OCI-LY1 (cell line): Measurements from ENCODE around the gene PLXNA1.

Source experiments
- H2AFZ ChIP-seq: fragments of 200-600 bp; sonication (generic), shearing (Covaris generic); 2 replicates; pipeline ENCODE4 v1.6.0; 2014; ENCODE audit warnings: antibody characterized with exemption, mild to moderate bottlenecking, low read length
- H3F3A ChIP-seq: fragments of 200-600 bp; sonication (generic), shearing (Covaris generic); 2 replicates; pipeline ENCODE4 v1.6.0; 2014; ENCODE audit warnings: mild to moderate bottlenecking, antibody characterized with exemption, low read length, moderate library complexity; ENCODE audit not compliant: insufficient read depth
- H3K27ac ChIP-seq: fragments of 200-600 bp; sonication (generic); 2 replicates; pipeline ENCODE4 v1.5.1; 2014; ENCODE audit warnings: low read length, mixed run types, mild to moderate bottlenecking, low read depth; ENCODE audit not compliant: poor library complexity, severe bottlenecking
- H3K27me3 ChIP-seq: fragments of 200-600 bp; sonication (generic); 2 replicates; pipeline ENCODE4 v1.6.0; 2014; ENCODE audit warnings: antibody characterized with exemption, mild to moderate bottlenecking, low read length, moderate library complexity; ENCODE audit not compliant: insufficient read depth
- H3K36me3 ChIP-seq: fragments of 200-600 bp; sonication (generic); 2 replicates; pipeline ENCODE4 v1.6.1; 2014; ENCODE audit warnings: mild to moderate bottlenecking, antibody characterized with exemption, low read length, moderate library complexity, mixed read lengths; ENCODE audit not compliant: insufficient read depth
- H3K4me1 ChIP-seq: fragments of 200-600 bp; sonication (generic); 2 replicates; pipeline ENCODE4 v1.5.1; 2014; ENCODE audit warnings: mild to moderate bottlenecking, low read length, moderate library complexity; ENCODE audit not compliant: insufficient read depth, severe bottlenecking
- H3K4me2 ChIP-seq: fragments of 200-600 bp; sonication (generic), shearing (Covaris generic); 2 replicates; pipeline ENCODE4 v1.6.1; 2014; ENCODE audit warnings: low read length
- H3K4me3 ChIP-seq: fragments of 200-600 bp; sonication (generic); 2 replicates; pipeline ENCODE4 v1.5.1; 2014; ENCODE audit warnings: low read length, low read depth, mild to moderate bottlenecking, mixed read lengths; ENCODE audit not compliant: poor library complexity, severe bottlenecking
- H3K79me2 ChIP-seq: fragments of 200-600 bp; shearing (Covaris generic); 2 replicates; pipeline ENCODE4 v1.6.1; 2016; ENCODE audit warnings: mixed run types, low read length, mixed read lengths; ENCODE audit not compliant: insufficient read depth
- H3K9ac ChIP-seq: fragments of 200-600 bp; sonication (generic), shearing (Covaris generic); 2 replicates; pipeline ENCODE4 v1.6.1; 2014; ENCODE audit warnings: mild to moderate bottlenecking, low read length, mixed read lengths
- H3K9me2 ChIP-seq: fragments of 200-600 bp; sonication (generic), shearing (Covaris generic); 2 replicates; pipeline ENCODE4 v1.6.1; 2014; ENCODE audit warnings: low read depth, mild to moderate bottlenecking, low read length, mixed read lengths
- H3K9me3 ChIP-seq: fragments of 200-600 bp; shearing (Covaris generic); 2 replicates; pipeline ENCODE4 v1.6.1; 2014; ENCODE audit warnings: low read length, mixed read lengths
- H4K20me1 ChIP-seq: fragments of 200-600 bp; sonication (generic), shearing (Covaris generic); 2 replicates; pipeline ENCODE4 v1.6.0; 2016; ENCODE audit warnings: mild to moderate bottlenecking, low read length; ENCODE audit not compliant: insufficient read depth
- EZH2 ChIP-seq: fragments of 200-600 bp; sonication (generic), shearing (Covaris generic); IDR thresholded peaks from 2 replicates; pipeline ENCODE4 v1.8.0; 2017; ENCODE audit warnings: borderline replicate concordance, mixed run types, mild to moderate bottlenecking, antibody characterized with exemption, low read length, moderate library complexity, mixed read lengths
- TF ChIP-seq, protein P1 (sequence below): fragments of 200-600 bp; sonication (generic), shearing (Covaris generic); IDR thresholded peaks from 2 replicates; pipeline ENCODE4 v1.5.1; 2017; ENCODE audit warnings: mild to moderate bottlenecking, antibody characterized with exemption, low read length, moderate library complexity, mixed read lengths

PLXNA1 gene

DNA sequence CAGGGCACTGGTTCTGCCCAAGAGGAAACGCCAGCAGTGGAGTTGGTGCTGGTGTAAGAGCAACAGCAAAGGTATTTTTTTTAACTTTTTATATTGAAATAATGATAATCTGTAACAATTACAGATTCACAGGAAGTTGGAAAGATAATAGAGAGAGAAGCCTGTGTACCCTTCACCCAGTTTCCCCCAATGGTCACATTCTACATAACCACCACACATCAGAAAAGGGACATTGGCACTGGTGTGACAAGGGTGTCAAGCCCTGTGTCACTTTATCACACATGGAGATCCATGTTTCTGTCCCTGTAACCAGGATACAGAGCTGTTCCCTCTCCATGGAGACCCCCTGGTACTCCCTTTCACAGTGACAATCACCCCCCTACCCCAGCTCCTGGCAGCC, 9.1 kb upstream of the PLXNA1 start:
- H3K4me2 ChIP-seq: no peak overlapping the region
- no peaks in the 10 kb centered on the region for H3K36me3 ChIP-seq
- no peak for TF ChIP-seq EZH2
- TF ChIP-seq, protein P1, sequence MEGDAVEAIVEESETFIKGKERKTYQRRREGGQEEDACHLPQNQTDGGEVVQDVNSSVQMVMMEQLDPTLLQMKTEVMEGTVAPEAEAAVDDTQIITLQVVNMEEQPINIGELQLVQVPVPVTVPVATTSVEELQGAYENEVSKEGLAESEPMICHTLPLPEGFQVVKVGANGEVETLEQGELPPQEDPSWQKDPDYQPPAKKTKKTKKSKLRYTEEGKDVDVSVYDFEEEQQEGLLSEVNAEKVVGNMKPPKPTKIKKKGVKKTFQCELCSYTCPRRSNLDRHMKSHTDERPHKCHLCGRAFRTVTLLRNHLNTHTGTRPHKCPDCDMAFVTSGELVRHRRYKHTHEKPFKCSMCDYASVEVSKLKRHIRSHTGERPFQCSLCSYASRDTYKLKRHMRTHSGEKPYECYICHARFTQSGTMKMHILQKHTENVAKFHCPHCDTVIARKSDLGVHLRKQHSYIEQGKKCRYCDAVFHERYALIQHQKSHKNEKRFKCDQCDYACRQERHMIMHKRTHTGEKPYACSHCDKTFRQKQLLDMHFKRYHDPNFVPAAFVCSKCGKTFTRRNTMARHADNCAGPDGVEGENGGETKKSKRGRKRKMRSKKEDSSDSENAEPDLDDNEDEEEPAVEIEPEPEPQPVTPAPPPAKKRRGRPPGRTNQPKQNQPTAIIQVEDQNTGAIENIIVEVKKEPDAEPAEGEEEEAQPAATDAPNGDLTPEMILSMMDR: no peak
- no peaks in the 10 kb centered on the region; the same call in 1 of the 2 replicates for H3K27me3 ChIP-seq
- H3K9ac ChIP-seq: no peak overlapping the region
- no peak overlapping the region for H2AFZ ChIP-seq
- no peaks in the 10 kb centered on the region for H4K20me1 ChIP-seq
- peaks cover 5% of the 10 kb centered on the region; the same call in 1 of the 2 replicates for H3K9me3 ChIP-seq
- no peak overlapping the region for H3K27ac ChIP-seq
- no peaks in the 10 kb centered on the region for H3F3A ChIP-seq
- H3K4me1 ChIP-seq: no peaks in the 10 kb centered on the region
- H3K4me3 ChIP-seq: no peak overlapping the region
- no peaks in the 10 kb centered on the region for H3K9me2 ChIP-seq
- H3K79me2 ChIP-seq: no peaks in the 10 kb centered on the region

DNA sequence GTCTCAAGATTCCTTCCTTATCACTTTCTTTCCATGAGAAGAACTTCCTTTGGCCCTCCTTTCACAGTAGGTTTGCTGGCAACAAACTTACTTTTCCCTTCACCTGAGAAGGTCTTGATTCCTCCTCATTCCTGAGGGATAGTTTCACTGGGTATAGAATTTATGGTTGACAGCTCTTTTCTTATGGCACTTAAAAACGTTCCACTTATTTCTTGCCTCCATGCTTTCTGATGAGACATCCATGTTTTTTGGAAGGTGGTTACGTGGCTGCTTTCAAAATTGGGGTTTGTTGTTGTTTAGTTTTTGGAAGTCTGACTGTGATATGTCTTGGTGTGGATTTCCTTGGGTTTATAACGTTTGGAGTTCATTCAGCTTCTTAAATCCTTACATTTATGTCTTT, 8.2 kb upstream of the PLXNA1 start:
- Histone ChIP-seq H3K9me3 (peaks cover 5% of the 10 kb centered on the region; the same call in 1 of the 2 replicates), H3K27ac (no peak overlapping the region), H3K4me2 (no peak overlapping the region), H3K79me2 (no peaks in the 10 kb centered on the region), H3K9ac (no peak overlapping the region), H3K4me1 (no peaks in the 10 kb centered on the region), H3K4me3 (no peak overlapping the region), H4K20me1 (no peaks in the 10 kb centered on the region), H3K36me3 (no peaks in the 10 kb centered on the region), H3K27me3 (no peaks in the 10 kb centered on the region; the same call in 1 of the 2 replicates), H2AFZ (no peak overlapping the region), H3F3A (no peaks in the 10 kb centered on the region), H3K9me2 (no peaks in the 10 kb centered on the region)
- no peak for TF ChIP-seq EZH2
- TF ChIP-seq, protein P1: no peak

DNA sequence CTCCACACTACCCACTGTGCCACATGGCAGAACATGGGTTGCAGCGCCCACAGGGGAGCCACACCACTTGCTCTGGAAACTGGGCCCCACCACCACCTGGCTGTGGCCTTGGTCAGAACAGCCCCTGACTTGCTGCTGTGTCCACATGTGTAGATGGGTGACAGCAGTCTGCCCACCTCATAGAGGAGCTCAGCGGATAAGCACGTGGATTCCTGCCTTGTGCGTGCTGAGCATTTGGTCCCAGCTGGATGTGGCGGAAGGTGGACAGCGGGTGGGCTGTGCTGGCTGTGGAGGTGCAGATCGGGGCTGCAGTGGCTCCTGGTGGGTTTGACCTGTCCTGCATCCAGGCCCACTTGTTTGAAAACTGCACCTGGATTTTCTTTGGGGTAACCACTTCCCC, 6.0 kb upstream of the PLXNA1 start:
- Histone ChIP-seq H3K4me3 (no peak overlapping the region), H3K4me2 (no peak overlapping the region), H3K4me1 (peaks cover 1% of the 10 kb centered on the region), H4K20me1 (no peaks in the 10 kb centered on the region), H3K9me3 (peaks cover 5% of the 10 kb centered on the region; the same call in 1 of the 2 replicates), H3K36me3 (no peaks in the 10 kb centered on the region), H3K9me2 (no peaks in the 10 kb centered on the region), H3K9ac (no peak overlapping the region), H3K27me3 (no peaks in the 10 kb centered on the region; the same call in 1 of the 2 replicates), H2AFZ (no peak overlapping the region), H3K79me2 (no peaks in the 10 kb centered on the region), H3K27ac (no peak overlapping the region), H3F3A (no peaks in the 10 kb centered on the region)
- no peak for TF ChIP-seq EZH2

DNA sequence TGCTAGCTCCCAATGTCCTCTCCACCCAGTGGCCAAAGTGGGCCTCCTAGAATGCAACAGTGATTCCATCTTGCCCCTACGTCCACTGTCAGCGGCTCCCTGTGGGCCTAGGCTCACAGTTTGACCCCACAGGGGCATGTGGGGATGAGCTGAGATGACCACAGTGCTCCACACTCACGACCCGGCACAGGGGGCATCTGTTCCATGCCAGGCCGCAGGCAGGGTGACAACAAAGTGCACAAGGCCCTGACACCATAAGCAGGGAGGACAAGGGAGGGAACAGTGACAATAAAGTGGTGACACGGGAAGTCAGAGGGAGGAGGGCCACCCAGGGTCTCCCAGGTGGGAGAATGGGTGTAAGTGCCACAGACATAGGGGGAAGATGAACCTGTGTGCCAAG, 5.1 kb upstream of the PLXNA1 start:
- no peaks in the 10 kb centered on the region for H4K20me1 ChIP-seq
- H3K4me2 ChIP-seq: no peak overlapping the region
- no peaks in the 10 kb centered on the region for H3K36me3 ChIP-seq
- no peaks in the 10 kb centered on the region; the same call in 1 of the 2 replicates for H3K27me3 ChIP-seq
- H2AFZ ChIP-seq: no peak overlapping the region
- H3K27ac ChIP-seq: no peak overlapping the region
- TF ChIP-seq EZH2: no peak
- TF ChIP-seq, protein P1: no peak
- no peaks in the 10 kb centered on the region for H3F3A ChIP-seq
- H3K9ac ChIP-seq: no peak overlapping the region
- H3K4me3 ChIP-seq: no peak overlapping the region
- H3K4me1 ChIP-seq: peaks cover 6% of the 10 kb centered on the region
- H3K9me2 ChIP-seq: no peaks in the 10 kb centered on the region
- no peaks in the 10 kb centered on the region for H3K79me2 ChIP-seq
- H3K9me3 ChIP-seq: peaks cover 5% of the 10 kb centered on the region; the same call in 1 of the 2 replicates
